ENCODE results near the gene SAG. TPM values are rescaled to one million over a fixed set of nuclear protein-coding genes. Genes with fewer than 3 reads are reported as not detected.
A peak's percentile ranks its signal among the peaks of the same experiment; 100 is the strongest.

SAG gene
- total and polyA plus RNA-seq, 3 experiments from 2014 or later, result not detected

DNA sequence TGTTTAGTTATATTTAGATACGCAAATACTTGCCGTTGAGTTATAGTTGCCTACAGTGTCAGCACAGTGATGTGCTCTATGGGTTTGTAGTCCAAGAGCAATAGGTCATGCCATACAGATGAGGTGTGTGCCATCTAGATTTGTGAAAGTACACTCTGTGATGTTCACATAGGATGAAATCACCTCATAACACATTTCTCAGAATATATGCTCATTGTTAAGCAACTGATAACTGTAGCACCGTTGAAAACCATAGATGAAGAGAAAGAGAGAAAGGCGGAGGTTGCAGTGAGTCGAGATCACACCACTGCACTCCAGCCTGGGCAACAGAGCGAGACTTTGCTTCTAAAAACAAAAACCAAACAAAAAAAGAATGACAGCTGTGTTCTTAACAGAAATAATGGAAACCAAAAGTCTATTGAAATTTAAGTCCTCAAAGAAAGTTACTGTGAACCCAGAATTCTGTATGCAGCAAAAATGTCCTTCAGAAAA, 56.2 kb downstream of the SAG start:
- Histone ChIP-seq H3K9me3 (ENCODE audit: low read length) (no peaks in the 10 kb centered on the region), H3K4me3 (ENCODE audit: low read length) (no peak overlapping the region), H3K36me3 (ENCODE audit: insufficient read depth, low read length) (no peaks in the 10 kb centered on the region), H3K27ac (ENCODE audit: low read depth, low read length) (no peak overlapping the region), H3K27me3 (ENCODE audit: insufficient read depth, low read length, poor library complexity, severe bottlenecking) (no peaks in the 10 kb centered on the region), H3K4me1 (ENCODE audit: insufficient read depth, low read length) (peaks cover 11% of the 10 kb centered on the region)
- Mint-ChIP-seq H3K36me3 (peaks cover 7 to 38% (median 23%) of the 10 kb centered on the region in 3 donors), H3K27ac (peak overlapping the region in 2 of 8 donors; percentile 30 to 85), H3K27me3 (no peaks in the 10 kb centered on the region), H3K4me1 (peaks cover 47 to 80% (median 60%) of the 10 kb centered on the region in 3 donors), H3K4me3 (no peak overlapping the region), H3K9me3 (peaks cover 0 to 5% (median 3%) of the 10 kb centered on the region in 5 donors)
- ChIA-PET POLR2A (no interaction called here), CTCF (no interaction called here)
- DNase-seq, result no peak

DNA sequence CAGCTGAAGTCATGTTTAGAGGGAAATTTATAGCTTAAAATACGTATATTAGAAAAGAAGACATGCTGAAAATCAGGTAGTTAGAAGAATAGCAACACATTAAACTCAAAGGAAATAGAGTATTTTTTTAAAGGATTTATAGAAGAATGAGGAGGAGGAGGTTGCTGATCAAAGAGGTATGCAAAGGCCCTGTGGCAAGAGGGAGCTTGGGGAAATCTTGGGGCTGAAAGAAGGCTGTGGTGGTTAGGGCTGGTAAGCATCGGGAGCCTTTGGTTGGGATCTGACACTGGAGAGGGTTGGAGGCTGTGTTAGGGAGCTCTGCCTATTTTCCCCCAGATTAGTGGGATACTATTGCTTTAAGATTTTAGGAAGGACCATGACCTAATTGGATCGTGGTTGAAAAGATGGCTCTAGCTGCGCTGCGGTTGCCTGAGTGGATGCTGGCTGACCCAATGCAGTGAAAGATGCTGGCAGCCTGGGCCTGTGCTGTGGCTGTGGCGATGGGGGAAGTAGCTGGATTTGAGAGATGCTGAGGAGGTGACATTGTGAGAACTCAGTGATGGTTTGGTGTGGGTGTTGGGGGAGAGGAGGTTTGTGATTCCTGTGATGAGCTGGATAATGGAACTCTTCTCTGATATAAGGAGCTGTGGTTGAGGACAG, 58.4 kb downstream of the SAG start:
- POLR2A ChIA-PET, result no interaction called here
- peak overlapping the region in 7 of 8 donors; percentile 4 to 76 (median 61) for H3K27ac Mint-ChIP-seq
- no peaks in the 10 kb centered on the region for H3K27me3 ChIP-seq (ENCODE audit: insufficient read depth, low read length, poor library complexity, severe bottlenecking)
- no peak overlapping the region for H3K27ac ChIP-seq (ENCODE audit: low read depth, low read length)
- H3K36me3 ChIP-seq (ENCODE audit: insufficient read depth, low read length), result no peaks in the 10 kb centered on the region
- no peaks in the 10 kb centered on the region for H3K27me3 Mint-ChIP-seq
- DNase-seq, result no peak
- peaks cover 0 to 5% (median 3%) of the 10 kb centered on the region in 5 donors for H3K9me3 Mint-ChIP-seq
- no peaks in the 10 kb centered on the region for H3K9me3 ChIP-seq (ENCODE audit: low read length)
- H3K4me1 Mint-ChIP-seq, result peaks cover 43 to 75% (median 61%) of the 10 kb centered on the region in 3 donors
- H3K4me1 ChIP-seq (ENCODE audit: insufficient read depth, low read length), result no peaks in the 10 kb centered on the region
- no peak overlapping the region for H3K4me3 ChIP-seq (ENCODE audit: low read length)
- H3K4me3 Mint-ChIP-seq, result no peak overlapping the region
- H3K36me3 Mint-ChIP-seq, result peaks cover 7 to 31% (median 17%) of the 10 kb centered on the region in 3 donors
- CTCF ChIA-PET, result interaction anchor here (0.9 to 1.5 kb wide), 4 partner anchors 8 to 44 kb away, joined by 3 to 4 read pairs (median 3); no protein-coding TSS in a partner anchor

DNA sequence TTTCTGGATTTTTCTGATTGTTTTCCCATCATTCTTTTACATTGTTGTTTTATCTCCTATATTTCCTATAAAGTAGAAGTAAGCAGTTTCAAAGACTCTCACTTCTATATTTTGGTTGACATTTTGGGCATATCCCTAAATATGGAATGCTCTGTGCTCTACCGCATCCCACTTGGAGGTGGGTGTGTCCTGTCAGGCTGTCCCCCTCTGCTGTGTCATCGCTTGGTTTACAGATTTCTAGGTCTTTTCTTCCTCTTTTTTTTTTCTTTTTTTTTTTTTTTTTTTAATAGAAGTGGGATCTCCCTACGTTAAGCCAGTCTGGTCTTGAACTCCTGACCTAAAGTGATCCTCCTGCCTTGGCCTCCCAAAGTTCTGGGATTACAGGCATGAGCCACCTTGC, 60.0 kb downstream of the SAG start:
- no peaks in the 10 kb centered on the region for H3K27me3 Mint-ChIP-seq
- H3K36me3 Mint-ChIP-seq, result peaks cover 7 to 31% (median 16%) of the 10 kb centered on the region in 3 donors
- no peaks in the 10 kb centered on the region for H3K27me3 ChIP-seq (ENCODE audit: insufficient read depth, low read length, poor library complexity, severe bottlenecking)
- no peak overlapping the region for H3K4me3 ChIP-seq (ENCODE audit: low read length)
- POLR2A ChIA-PET, result no interaction called here
- H3K4me1 ChIP-seq (ENCODE audit: insufficient read depth, low read length), result no peaks in the 10 kb centered on the region
- peaks cover 0 to 5% (median 3%) of the 10 kb centered on the region in 5 donors for H3K9me3 Mint-ChIP-seq
- DNase-seq, result no peak
- H3K4me1 Mint-ChIP-seq, result peaks cover 50 to 72% (median 57%) of the 10 kb centered on the region in 3 donors
- CTCF ChIA-PET, result no interaction called here
- H3K4me3 Mint-ChIP-seq, result no peak overlapping the region
- H3K27ac ChIP-seq (ENCODE audit: low read depth, low read length), result no peak overlapping the region
- no peaks in the 10 kb centered on the region for H3K36me3 ChIP-seq (ENCODE audit: insufficient read depth, low read length)
- peak overlapping the region in 2 of 8 donors; percentile 60 to 86 for H3K27ac Mint-ChIP-seq
- no peaks in the 10 kb centered on the region for H3K9me3 ChIP-seq (ENCODE audit: low read length)

DNA sequence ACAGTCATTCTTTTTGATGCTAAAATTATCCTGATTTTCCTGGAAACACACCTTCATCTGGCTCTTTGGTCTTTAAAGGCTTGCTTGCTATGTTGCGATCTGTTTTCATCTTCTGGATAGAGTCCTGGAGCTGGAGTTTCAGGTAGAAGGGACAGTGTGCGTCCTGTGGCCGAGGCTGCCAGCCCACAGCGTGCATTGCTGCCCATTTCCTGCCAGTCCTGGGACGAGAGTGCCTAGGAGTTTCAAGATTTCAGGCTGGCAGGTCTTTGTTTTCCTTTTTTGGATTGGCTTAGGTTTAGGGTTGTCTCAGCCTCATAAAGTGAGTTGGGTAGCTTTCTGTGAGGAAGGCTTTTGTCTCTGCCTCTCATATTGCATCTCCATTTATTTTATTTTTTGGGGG, 61.1 kb downstream of the SAG start:
- peaks cover 50 to 72% (median 61%) of the 10 kb centered on the region in 3 donors for H3K4me1 Mint-ChIP-seq
- Histone ChIP-seq H3K4me3 (ENCODE audit: low read length) (no peak overlapping the region), H3K4me1 (ENCODE audit: insufficient read depth, low read length) (no peaks in the 10 kb centered on the region), H3K9me3 (ENCODE audit: low read length) (no peaks in the 10 kb centered on the region), H3K36me3 (ENCODE audit: insufficient read depth, low read length) (no peaks in the 10 kb centered on the region), H3K27me3 (ENCODE audit: insufficient read depth, low read length, poor library complexity, severe bottlenecking) (no peaks in the 10 kb centered on the region), H3K27ac (ENCODE audit: low read depth, low read length) (no peak overlapping the region)
- H3K4me3 Mint-ChIP-seq, result peak overlapping the region in 2 of 7 donors; percentile 19 to 47
- ChIA-PET CTCF (interaction anchor here (1.2 kb wide), 1 partner anchor 17 kb away, joined by 4 read pairs; no protein-coding TSS in a partner anchor), POLR2A (no interaction called here)
- H3K9me3 Mint-ChIP-seq, result peaks cover 0 to 1% (median under 1%) of the 10 kb centered on the region in 5 donors
- H3K36me3 Mint-ChIP-seq, result peaks cover 4 to 34% (median 14%) of the 10 kb centered on the region in 3 donors
- H3K27ac Mint-ChIP-seq, result peak overlapping the region in 6 of 8 donors; percentile 32 to 85 (median 61)
- DNase-seq, result no peak
- H3K27me3 Mint-ChIP-seq, result no peaks in the 10 kb centered on the region

DNA sequence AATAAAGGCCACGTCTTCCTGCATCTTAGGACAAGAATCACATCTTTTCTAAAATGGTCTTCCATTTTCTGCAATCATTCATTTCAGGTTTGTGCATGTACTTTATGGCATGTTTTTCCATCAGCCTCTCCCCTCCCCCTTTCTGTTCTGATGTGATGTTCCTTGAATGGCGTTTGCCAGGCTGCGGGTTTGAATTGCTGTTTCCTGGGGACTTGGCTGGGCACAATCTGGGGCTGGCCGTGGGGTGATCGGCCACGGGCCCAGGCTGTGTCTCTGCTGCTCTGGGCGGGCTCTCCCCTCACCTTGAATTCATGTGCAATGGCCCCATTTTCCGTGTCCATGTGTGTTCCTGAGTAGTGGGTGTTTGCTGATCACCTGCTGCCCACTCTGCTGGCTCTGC, 61.8 kb downstream of the SAG start:
- Mint-ChIP-seq H3K27me3 (no peaks in the 10 kb centered on the region), H3K4me1 (peaks cover 45 to 66% (median 58%) of the 10 kb centered on the region in 3 donors), H3K4me3 (peak overlapping the region in 2 of 7 donors; percentile 5 to 6), H3K36me3 (peaks cover 0 to 31% (median 11%) of the 10 kb centered on the region in 3 donors), H3K9me3 (no peaks in the 10 kb centered on the region), H3K27ac (peak overlapping the region in 3 of 8 donors; percentile 6 to 73 (median 51))
- CTCF ChIA-PET, result interaction anchor here (1.0 to 1.2 kb wide), 2 partner anchors 16 kb away, joined by 3 to 4 read pairs; no protein-coding TSS in a partner anchor
- H3K4me3 ChIP-seq (ENCODE audit: low read length), result no peak overlapping the region
- POLR2A ChIA-PET, result no interaction called here
- no peaks in the 10 kb centered on the region for H3K4me1 ChIP-seq (ENCODE audit: insufficient read depth, low read length)
- no peaks in the 10 kb centered on the region for H3K27me3 ChIP-seq (ENCODE audit: insufficient read depth, low read length, poor library complexity, severe bottlenecking)
- H3K9me3 ChIP-seq (ENCODE audit: low read length), result no peaks in the 10 kb centered on the region
- no peak for DNase-seq
- H3K36me3 ChIP-seq (ENCODE audit: insufficient read depth, low read length), result no peaks in the 10 kb centered on the region
- H3K27ac ChIP-seq (ENCODE audit: low read depth, low read length), result no peak overlapping the region

DNA sequence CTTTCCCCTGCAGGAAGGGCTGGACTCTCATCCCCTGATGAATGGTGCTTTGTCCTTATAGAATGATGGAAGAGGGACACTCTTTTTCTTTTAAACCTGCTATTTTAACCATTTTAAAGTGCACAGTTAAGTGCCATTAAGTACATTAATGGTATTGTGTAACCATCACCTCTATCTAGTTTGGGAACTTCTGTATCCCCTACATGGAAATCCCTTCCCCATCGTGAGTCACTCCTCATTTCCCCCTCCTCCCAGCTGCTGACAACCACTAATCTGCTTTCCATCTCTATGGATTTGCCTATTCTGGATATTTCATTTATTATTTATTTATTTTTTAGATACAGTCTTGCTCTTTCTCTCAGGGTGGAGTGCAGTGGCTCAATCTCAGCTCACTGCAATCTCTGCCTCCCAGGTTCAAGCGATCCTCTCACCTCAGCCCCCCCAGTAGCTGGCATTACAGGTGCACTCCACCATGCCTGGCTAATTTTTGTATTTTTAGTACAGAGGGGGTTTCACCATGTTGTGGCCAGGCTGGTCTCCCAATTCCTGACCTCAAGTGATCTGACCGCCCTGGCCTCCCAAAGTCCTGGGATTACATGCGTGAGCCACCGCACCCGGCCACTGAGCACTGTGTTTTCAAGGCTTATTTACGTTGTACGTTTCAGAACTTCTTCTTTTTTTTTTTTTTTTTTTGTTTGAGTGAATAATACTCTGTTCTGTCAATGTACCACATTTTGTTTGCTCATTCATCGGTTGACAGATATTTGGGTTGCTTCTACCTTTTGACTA, 62.5 kb downstream of the SAG start:
- Histone ChIP-seq H3K4me1 (ENCODE audit: insufficient read depth, low read length) (no peaks in the 10 kb centered on the region), H3K36me3 (ENCODE audit: insufficient read depth, low read length) (no peaks in the 10 kb centered on the region), H3K4me3 (ENCODE audit: low read length) (no peak overlapping the region), H3K9me3 (ENCODE audit: low read length) (no peaks in the 10 kb centered on the region), H3K27me3 (ENCODE audit: insufficient read depth, low read length, poor library complexity, severe bottlenecking) (no peaks in the 10 kb centered on the region), H3K27ac (ENCODE audit: low read depth, low read length) (no peak overlapping the region)
- H3K4me3 Mint-ChIP-seq, result peak overlapping the region in 1 of 7 donors; percentile 5
- CTCF ChIA-PET, result interaction anchor here (1.0 kb wide), 1 partner anchor 16 kb away, joined by 3 read pairs; no protein-coding TSS in a partner anchor
- POLR2A ChIA-PET, result no interaction called here
- peaks cover 0 to 31% (median 11%) of the 10 kb centered on the region in 3 donors for H3K36me3 Mint-ChIP-seq
- peaks cover 42 to 59% (median 52%) of the 10 kb centered on the region in 3 donors for H3K4me1 Mint-ChIP-seq
- no peak for DNase-seq
- no peaks in the 10 kb centered on the region for H3K9me3 Mint-ChIP-seq
- H3K27me3 Mint-ChIP-seq, result no peaks in the 10 kb centered on the region
- H3K27ac Mint-ChIP-seq, result peak overlapping the region in 3 of 8 donors; percentile 29 to 73 (median 51)

DNA sequence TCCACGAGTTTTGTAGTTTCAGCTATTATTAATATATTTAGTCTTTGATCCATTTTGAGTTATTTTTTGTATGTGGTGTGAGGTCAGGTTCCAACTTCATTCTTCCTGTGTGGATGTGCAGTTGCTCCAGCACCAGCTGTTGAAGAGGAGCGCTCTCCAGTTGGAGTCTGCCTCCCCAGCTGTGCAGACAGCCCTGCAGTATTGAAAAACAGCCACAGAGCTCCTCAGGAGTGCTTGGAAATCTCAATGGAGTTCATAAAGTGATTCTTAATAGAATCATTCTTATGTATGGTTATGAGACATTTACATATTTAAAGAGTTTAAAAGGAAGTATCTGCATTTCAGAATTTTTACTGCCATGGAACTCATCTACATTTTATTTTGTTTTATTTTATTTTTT, 64.0 kb downstream of the SAG start:
- Mint-ChIP-seq H3K27me3 (no peaks in the 10 kb centered on the region), H3K4me1 (peaks cover 37 to 52% (median 51%) of the 10 kb centered on the region in 3 donors), H3K36me3 (peaks cover 0 to 40% (median 11%) of the 10 kb centered on the region in 3 donors), H3K4me3 (no peak overlapping the region), H3K27ac (no peak overlapping the region), H3K9me3 (no peaks in the 10 kb centered on the region)
- Histone ChIP-seq H3K4me3 (ENCODE audit: low read length) (no peak overlapping the region), H3K27me3 (ENCODE audit: insufficient read depth, low read length, poor library complexity, severe bottlenecking) (no peaks in the 10 kb centered on the region), H3K4me1 (ENCODE audit: insufficient read depth, low read length) (no peaks in the 10 kb centered on the region), H3K27ac (ENCODE audit: low read depth, low read length) (no peak overlapping the region), H3K36me3 (ENCODE audit: insufficient read depth, low read length) (no peaks in the 10 kb centered on the region), H3K9me3 (ENCODE audit: low read length) (no peaks in the 10 kb centered on the region)
- ChIA-PET POLR2A (no interaction called here), CTCF (interaction anchor here (0.7 kb wide), 1 partner anchor 10 kb away, joined by 3 read pairs; no protein-coding TSS in a partner anchor)
- DNase-seq, result no peak
